ENCODE results near the gene R3HDML.

DNA sequence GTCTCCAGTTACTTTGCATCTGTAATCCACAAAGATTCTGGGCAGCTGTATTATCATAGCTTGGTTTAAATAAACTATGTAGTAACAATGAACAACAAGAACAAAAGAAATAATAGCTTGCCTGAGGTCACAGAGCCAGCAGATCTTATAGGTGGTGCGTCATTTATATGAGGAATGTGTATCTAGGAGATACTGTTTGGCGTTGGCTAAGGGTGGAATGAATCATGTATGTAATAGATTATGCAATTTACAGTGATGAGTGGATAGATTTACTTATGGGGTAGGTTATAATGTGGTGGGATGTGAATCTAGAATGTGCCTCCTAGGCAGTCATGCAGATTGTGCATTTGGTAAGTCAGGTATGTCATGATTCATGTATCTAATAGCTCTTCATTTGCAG lies 61.5 kb downstream of the R3HDML start:
- no peak for TF ChIP-seq POLR2A (IDR thresholded peaks at IDR 0.05)
- TF ChIP-seq, protein P1, sequence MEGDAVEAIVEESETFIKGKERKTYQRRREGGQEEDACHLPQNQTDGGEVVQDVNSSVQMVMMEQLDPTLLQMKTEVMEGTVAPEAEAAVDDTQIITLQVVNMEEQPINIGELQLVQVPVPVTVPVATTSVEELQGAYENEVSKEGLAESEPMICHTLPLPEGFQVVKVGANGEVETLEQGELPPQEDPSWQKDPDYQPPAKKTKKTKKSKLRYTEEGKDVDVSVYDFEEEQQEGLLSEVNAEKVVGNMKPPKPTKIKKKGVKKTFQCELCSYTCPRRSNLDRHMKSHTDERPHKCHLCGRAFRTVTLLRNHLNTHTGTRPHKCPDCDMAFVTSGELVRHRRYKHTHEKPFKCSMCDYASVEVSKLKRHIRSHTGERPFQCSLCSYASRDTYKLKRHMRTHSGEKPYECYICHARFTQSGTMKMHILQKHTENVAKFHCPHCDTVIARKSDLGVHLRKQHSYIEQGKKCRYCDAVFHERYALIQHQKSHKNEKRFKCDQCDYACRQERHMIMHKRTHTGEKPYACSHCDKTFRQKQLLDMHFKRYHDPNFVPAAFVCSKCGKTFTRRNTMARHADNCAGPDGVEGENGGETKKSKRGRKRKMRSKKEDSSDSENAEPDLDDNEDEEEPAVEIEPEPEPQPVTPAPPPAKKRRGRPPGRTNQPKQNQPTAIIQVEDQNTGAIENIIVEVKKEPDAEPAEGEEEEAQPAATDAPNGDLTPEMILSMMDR (IDR thresholded peaks at IDR 0.05 in 4 of 5, conservative IDR thresholded peaks at IDR 0.05 in 1 of 5): no peak
